IPS DF 4.7 (cell line): Measurements from ENCODE around the gene VARS2.
A peak's percentile ranks its signal among the peaks of the same experiment; 100 is the strongest.
"Not testable (repeated sequence)": the region's sequence is repeated elsewhere in the genome, so short reads cannot be mapped to it uniquely, and the experiment has no call there.

Source experiments
- DNase-seq: peaks from one replicate; pipeline ENCODE4 v3.0.0-alpha.2; 2013; ENCODE audit warnings: low spot score; ENCODE audit errors: extremely low read depth

Gene VARS2

DNA sequence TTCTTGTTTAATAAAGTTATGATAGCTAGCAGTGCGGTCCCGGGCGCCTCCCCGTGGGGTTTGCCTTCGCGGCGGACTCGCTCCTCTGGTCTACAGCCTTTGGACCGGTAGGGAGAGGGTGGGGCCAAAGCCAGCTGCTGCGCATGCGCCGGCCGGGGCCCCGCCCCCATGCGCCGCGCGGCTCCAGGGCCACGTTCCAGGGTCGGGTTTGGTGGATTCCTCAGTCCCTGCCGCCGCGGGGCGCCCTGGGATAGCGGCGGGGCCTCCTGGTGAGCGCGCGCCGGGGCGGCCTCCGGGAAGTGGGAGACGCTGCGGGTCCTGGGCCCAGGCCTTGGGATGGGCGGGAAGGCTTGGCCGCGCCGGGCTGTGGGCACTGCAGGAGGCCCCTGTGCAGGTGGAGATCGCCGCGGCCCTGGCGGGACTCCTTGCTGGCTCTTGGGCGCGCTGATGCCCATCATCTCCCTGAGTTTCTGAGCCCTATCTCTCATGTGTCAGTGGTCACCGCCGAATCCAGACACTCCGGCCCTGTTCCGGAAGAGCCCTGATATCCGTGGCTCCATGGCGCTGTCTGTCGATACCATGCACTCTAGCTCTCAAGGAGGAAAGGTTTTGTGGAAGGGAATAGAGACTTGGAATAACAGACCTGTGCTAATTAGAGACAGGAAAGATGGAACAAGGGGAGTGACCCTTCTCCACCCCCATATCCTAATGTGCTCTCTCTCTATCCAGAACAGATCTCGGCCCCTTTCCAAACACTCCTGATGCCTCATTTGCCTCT is at the start of gene VARS2:
Gene VARS2, plus strand, starts transcription at position 163 of the 778 bp plus-strand sequence. Its CDS starts 599 bp downstream, at position 762.
- no peak for DNase-seq

DNA sequence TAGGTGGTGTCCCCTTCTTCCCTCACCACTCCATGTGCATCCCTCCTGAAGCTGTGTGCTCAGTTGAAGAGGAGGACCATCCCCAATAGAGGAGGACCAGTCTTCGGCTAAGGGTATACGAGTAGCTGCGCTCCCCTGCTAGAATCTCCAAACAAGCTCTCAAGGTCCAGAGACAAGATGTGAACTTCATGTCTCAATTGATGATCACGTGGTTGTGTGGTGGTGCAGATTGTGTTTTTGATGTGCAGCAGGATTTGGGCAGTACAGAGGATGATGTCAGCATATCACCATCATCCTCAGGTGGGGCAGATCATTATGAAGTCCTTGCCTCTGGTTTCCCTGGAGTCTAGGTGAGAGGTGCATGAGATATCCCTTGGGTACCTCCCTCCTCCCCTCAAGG is 49.7 kb upstream of the VARS2 start:
- no peak for DNase-seq

DNA sequence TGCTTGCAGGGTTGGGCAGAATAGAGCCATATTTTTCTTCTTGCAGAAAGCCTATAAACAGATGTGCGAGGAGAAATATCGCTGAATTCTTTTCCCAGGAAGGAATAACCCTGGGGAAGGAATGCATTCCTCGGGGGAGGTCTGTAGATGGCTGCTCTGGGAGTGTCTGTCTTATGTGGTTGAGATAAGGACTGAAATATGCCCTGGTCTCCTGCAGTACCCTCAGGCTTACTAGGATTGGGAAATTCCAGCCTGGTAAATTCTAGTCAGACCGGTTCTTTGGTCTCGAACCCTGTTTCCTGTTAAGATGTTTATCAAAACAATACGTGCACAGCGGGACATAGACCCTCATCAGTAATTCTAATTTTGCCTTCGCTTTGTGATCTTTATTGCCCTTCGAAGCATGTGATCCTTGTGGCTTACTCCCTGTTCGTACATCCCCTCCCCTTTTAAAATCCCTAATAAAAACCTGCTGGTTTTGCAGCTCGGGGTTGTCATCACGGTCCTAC is 44.7 kb upstream of the VARS2 start:
- not testable (repeated sequence) for DNase-seq

DNA sequence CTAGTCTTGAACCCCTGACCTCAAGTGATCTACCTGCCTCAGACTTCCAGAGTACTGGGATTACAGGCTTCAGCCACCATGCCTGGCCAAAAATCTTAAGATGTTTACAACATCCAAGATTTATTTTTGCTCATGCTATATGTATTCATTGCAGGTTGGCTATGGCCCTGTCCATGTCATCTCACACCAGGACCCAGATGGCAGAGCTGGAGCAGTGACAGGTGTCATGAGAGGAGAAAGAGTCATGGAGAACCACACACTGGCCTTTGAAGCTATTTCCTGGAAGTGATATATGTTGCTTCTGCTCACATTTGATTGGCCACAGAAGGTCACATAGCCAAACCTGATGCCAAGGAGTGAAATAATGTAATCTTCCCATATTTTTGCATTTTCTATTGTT is 43.5 kb upstream of the VARS2 start:
- no peak for DNase-seq

DNA sequence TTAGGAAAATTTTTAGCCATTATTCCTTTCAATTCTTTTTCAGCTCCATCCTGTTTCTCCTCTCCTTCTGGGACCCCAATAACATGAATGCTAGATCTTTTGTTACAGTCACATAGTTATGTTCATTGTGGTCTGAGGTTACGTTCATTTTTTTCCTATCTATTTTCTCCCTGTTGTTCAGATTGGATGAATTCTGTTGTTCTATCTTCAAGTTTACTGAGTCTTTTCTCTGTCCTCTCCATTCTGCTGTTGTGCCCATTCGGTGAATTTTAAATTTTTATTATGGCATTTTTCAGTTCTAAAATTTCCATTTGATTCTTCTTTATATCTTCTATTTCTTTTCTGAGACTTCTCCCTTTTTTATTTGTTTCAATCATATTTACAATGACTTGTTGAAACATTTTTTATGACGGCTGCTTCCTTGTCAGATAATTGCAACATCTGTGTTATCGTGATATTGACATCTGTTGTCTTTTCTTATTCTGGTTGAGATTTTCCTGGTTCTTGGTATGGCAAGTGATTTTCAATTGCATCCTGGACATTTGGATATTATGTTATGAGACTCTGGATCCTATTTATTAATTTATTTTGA is 42.4 kb upstream of the VARS2 start:
- no peak for DNase-seq

DNA sequence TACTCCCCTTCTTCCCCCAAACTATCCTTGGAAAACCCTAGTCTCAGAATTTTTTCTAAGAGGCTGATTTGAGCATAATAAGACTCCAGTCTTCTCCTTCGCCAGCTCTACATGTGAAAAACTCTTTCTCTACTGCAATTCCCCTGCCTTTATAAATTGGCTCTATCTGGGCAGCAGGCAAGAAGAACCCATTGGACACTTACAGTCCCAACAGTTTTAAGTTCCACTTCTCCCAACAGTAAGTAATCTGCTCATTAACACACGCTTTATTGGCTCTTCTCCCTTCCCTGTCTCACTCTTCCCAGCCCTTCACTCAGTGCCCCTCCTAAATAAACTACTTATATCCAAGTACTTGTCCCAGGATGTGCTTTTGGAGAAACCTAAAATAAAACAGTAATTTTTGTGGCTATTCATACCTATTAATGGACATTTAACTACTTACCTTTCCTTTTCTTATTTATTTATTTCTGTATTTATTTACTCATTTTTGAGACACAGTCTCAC is 40.8 kb upstream of the VARS2 start:
- no peak for DNase-seq

DNA sequence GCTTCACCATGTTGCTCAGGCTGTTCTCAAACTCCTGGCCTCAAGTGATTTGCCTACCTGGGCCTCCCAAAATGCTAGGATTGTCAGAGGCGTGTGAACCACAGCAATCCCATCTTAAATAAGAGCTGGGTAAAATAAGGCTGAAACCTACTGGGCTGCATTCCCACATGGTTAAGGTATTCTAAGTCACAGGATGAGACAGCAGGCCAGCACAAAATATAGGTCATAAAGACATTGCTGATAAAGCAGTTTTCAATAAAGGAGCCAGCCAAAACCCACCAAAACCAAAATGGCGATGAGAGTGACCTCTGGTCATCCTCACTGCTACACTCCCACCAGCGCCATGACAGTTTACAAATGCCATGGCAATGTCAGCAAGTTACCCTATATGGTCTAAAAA is 40.2 kb upstream of the VARS2 start:
- not testable (repeated sequence) for DNase-seq

DNA sequence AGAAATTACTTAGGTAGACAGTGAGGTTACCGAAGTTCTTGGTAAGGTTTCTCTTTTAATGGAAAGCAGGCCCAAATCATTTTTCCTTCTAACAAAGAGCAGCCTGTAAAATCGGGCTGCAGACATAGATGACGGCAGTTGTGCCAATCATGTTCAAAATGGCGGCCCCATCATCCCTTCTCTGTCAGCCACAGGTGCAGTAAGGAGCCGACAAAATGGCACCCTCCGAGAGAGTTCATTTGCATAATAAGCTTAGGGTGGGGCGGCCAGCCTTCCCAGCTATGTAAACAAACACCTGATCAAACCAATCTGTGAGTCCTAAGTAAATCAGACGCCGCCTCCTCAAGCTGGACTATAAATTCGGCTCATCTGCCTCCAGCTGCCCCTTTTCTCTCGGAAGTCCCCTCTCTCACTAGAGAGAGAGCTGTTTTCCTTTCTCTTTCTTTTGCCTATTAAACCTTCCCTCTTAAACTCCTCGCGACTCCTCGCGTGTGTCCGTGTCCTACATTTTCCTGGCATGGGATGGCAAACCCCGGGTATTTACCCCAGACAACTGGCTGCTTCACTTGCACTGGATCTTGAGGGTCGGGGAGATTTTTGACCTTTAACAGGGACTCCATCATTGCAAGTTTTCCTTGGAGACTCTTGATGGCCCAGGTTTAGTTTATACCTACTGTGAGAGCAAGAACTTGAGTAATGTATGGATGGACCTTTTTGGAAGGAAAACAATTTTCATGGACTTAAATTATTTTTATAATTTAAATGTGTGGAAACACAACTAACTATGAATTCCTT is 38.6 kb upstream of the VARS2 start:
- no peak for DNase-seq

DNA sequence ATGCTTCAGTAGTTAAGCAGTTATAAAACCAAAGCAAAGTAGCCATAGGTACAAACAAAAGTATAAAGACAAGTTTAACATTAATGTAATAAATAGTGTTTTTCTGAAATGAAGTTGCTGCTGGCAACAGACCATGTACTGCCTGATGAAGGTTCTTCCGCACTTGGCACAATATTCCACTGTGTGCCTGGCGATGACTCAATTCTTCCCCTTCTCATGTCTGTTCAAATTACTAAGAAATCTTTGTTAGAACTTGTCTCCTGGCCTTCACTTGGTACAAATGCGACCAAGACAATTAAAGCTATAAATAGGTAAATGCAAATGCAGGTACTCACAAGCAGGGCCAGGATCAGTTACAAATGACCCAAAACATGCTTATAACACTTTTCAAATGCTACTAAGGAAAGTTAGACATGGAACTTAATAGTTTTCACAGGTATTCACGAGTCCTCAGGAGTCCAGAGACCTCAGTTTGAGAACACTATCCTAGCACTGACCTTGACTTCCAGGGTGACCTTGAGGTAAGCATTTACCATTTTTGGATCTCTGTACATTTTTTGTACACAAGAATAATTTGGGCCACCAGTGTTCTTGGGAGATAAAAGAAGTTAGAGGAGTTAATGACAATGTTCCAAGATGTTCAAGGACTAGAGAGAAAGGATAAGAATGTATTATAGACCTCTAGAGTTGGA is 37.9 kb upstream of the VARS2 start:
- no peak for DNase-seq

DNA sequence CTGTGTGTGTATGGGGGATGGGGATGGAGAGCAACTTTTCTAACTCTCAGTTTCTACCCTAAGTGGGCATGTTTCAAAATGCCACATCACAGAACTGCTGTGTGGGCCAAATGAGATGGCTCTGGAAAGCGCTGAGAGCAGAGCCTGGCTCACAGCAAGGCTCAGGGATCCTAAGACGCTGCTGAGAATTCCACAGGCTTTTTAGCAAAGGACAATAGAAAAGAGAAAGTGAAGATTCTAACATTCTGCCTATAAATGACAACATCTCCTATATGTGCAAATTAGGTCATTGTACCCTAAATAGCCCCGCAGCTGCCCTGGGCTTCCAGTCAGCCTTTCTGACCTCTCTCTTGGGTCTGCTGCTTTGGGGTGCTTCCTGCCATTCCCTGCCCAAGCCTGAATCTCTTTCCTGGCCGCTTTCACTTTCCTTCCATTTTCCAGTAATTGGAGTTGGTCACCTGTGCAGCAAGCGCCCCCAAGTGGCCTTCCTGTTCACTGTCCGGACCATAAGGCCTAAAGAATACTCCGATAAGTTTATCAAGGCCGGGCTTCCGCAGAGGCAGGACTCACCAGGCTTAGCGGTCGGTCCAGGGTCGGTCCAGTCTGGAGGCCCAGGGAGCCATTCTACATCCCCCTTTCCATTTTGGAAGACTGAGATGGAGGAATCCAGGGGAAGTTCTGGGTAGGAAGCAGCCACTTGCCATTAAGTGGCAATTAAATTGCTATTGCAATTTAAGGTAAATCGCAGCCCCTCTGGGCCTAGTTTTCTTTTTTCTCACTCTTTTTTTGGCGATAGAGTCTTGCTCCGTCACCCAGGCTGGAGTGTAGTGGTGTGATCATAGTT is 36.4 kb upstream of the VARS2 start:
- DNase-seq, result peak; percentile 89

DNA sequence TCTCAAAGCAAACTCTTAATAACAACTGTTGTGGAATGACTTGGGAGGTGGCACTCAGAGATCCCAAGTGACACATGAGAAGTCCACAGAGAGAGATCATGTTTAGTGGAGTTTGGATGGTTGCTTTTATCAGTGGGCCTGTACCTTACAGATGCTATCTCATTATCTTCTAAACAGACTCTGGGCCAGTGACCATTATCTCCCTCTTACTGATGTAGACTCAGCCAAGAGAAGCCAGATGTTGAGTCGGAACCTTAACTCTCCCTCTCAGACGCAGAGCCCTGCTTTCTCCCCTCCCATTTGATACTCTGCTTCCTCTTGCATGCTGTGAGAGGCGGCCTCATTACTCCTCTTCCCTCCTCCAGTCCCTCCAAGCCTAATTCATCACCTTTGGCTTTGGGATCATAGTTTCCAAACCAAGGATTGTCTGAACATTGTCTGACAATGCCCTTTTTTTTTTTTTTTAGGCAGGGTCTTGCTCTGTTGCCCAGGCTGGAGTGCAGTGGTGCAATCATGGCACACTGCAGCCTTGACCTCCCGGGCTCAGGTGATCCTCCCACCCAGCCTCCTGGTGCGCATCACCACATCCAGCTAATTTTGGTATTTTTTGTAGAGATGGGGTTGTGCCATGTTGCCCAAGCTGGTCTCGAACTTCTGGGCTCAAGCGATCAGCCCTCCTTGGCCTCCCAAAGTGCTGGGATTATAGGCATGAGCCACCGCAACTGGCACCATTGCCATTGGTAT is 34.2 kb upstream of the VARS2 start:
- DNase-seq, result no peak

DNA sequence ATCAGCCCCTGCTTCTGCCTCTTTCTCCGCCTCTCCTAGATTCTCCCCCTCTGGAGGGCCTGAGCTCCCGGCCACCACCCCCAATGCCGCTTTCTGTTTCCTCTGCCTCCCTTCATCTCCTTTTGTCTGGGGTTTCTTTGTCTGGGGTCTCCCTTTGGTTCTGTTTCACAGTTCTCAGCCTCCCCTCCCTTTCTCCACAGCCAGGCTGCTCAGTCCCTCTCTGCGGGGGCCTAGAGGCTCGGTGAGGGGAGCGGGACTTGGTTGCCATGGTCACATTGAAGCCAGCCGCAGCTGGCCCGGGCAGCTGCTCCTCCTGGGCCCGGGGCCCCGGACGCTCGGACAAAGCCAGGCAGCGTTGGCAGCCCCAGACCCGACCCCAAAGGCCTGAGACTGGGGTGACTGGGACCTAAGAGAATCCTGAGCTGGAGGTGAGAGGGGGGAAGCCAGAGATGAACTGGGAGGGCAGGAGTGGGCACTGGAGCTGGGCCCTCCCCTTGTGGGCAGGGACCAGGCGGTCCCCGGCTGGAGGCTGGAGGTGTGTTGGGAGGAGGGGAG is 33.3 kb upstream of the VARS2 start:
- DNase-seq, result no peak

DNA sequence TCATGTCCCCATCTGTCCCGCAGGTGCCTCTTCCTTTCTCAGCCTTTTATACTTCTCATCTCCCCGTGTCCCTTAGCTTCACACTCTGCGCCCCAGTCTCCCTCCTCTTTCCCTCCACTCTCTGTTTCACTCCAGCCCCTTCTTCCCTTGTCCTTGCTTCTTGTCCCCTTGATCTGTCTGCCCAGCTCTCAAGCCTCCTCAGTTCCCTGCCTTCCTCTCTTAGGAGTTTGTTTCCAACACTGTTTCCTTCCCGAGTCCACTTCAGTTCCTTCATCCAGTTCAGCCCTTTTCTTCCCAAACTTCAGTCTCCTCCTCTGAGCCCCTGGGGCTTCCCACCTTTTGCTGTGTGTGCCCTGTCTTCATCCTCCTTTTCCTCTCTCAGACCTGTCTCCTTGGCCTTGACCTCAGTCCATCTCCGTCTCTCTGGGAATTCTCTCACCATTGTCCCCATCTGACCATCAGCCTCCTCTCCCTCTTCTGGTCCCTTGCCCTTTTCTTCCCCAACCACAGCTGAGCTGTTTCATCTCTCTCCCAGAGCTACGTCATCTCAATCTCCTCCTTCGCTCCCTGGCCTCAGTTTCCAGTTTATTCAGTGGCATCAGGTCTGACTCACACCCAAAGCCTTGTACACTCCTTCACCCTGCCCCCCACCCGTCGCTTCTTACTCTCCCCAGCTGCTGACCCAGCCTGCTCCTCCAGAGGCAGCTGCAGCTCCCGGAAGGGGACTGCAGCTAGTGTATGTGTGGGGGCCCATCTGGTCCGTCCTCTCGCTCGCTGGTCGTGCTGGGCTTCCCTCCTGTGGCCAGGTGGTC is 32.4 kb upstream of the VARS2 start:
- DNase-seq, result no peak

DNA sequence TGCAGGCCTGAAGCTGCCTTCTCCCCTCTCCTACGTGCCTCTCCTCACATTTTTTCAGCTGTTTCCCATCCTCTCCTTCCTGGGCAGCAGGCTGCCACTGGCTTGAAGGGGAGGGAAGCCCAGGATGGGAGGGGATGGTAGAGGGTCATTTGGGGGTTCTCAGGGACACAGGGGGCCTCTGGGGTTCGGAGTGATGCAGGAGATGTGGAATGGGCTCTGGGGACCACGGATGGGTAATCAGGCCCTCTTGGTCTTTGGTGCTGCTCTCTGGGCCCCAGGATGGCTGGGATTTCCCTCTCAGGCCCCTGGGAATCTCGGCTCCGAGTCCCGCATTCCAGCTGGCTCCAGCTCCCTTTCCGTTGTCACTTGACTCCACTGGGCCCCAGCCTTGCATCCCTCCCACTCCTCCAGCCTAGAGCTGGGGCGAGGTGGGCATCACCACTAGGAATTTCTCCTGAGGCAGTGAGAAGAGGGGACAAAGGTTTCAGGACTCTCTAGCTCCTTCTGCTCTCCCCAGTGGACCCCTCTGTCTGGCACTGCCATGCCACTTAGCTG is 31.8 kb upstream of the VARS2 start:
- no peak for DNase-seq

DNA sequence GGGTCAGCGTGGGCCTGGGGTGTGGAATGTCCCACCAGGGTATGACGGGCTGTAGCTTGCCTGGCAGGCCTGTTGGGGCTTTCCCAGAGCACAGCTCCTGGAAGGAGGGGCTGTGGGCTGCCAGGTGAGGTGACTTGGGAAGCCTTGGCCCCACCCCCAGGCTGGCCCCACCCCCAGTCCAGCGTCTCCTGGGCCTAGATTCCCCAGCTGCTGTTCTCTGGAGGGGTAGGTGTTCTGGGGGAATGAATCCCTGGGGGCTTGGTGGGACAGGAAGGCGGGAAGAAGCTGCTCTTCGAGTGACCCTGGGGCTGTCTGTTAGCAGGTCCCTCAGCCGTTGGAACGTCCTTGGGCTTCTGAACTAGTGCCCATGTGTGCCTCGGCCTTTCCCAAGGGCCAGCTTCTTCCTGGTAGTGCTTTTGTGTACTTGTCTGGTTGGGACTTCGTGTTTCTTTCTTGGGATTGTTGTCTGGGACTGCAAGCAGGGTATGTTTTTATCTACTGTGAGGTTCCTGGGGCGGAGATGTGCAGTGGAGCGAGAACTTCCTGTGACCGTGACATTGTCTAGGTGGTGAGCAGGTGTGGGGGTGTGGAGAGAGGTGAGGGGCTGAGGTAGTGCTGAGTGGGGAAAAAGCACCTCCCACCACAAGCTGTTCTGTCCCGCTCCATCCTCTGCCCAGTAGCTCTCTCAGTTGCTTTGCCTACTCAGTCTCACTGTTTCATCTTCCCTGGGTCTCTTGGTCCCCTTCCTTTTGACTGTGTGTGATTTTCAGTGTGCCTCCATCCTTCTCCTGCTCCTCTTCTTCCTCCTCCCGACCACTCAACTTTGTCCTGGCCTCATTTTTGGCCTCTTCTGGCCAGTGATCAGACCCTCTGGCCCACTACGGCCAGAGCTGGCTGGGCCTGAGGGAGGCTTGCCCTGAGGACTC is 31.0 kb upstream of the VARS2 start:
- no peak for DNase-seq

DNA sequence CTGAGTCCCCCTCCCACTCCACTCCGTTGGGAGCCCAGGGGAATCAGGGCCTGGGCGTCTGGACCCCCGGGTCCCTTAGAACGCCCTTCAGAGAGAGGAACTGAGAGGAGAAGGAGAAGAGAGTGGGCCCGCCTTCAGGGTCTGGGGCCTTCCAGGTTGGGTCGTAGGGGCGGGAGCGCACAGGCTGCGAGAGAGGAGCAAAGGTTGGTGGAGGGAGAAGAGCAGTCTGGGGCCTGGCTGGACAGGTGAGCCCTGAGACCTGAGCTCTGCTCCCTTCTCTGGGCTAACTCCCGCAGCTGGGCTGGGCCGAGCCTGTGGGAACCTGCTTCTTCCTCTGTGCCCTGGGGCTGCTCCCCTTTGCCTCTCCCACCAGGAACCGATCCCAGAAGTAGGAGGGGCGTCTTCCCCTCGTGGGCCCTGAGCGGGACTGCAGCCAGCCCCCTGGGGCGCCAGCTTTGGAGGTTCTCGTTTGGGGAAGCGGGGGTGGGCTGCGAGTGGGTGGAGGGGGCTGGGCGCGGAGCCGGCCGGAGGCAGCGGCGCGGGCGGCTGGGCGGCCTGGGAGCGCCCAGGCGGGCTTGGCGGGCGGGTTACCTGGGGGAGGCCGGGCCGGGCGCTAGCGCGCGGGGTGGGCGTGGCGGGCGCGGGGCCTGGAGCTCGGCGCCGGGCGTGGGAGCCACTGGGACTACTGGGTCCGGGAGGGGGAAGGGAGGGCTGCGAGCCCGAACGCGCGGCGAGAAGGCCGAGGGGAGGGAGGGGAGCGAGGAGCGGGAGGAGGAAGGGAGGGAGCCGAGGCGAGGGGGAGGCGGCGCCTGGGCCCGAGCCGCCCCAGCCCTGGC is 30.1 kb upstream of the VARS2 start, which contains the start of gene DDR1:
Gene DDR1, plus strand, starts transcription at position 835 of the 836 bp plus-strand sequence. CDS start 4,211 bp downstream, outside the sequence.
- no peak for DNase-seq
